Endothelial cell of umbilical vein (primary cell): Measurements from ENCODE around the gene ATP12A. TPM values are rescaled to one million over a fixed set of nuclear protein-coding genes. Genes with fewer than 3 reads are reported as not detected.

Experiments
- BruUV-seq: library from RNA; stranded (reverse); fragments of 400-500 nt; replicated peaks from 2 replicates; lab custom pipeline; 2021; lab: Mats Ljungman, UMichigan
- CTCF ChIA-PET: fragments of 300-600, 350-600 bp; sonication (Branson Sonifier 250); formaldehyde crosslinking; loops from one replicate; lab custom pipeline; 2021; ENCODE audit warnings: antibody characterized with exemption, inconsistent platforms; lab: Charles Lee
- POLR2A ChIA-PET: fragments of 300-600, 350-600 bp; sonication (Branson Sonifier 250); formaldehyde crosslinking; loops from one replicate; lab custom pipeline; 2021; ENCODE audit warnings: antibody characterized with exemption, inconsistent platforms; lab: Charles Lee
- DNase-seq: peaks from one replicate; pipeline ENCODE4 v3.0.0-alpha.2; 2011; ENCODE audit warnings: low read depth, low spot score
- FAIRE-seq: peaks from 2 replicates; lab custom pipeline; 2011; peaks lifted over from hg19 to GRCh38; lab: Jason Lieb, UNC
- H2AFZ ChIP-seq: 2 replicates; pipeline ENCODE4 v1.6.0; 2012; ENCODE audit warnings: low read depth, low read length, control low read depth, inconsistent platforms
- H3K27ac ChIP-seq: 2 replicates; pipeline ENCODE4 v1.5.1; 2011; ENCODE audit warnings: low read depth, mild to moderate bottlenecking, control low read depth, low read length, moderate library complexity; ENCODE audit not compliant: insufficient read depth
- H3K27me3 ChIP-seq, 2 experiments: 2 replicates each; pipeline versions ENCODE4 v1.6.0 to v1.6.1; 2011; ENCODE audit warnings: low read length in 2 of 2, mixed read lengths in 1 of 2; ENCODE audit not compliant: control insufficient read depth in 2 of 2, insufficient read depth in 2 of 2
- H3K36me3 ChIP-seq, 2 experiments: 2 replicates in 1 of 2; 3 replicates in 1 of 2; pipeline ENCODE4 v1.5.1; 2011; ENCODE audit warnings: low read length in 2 of 2, mild to moderate bottlenecking in 1 of 2, moderate library complexity in 1 of 2; ENCODE audit not compliant: control insufficient read depth in 2 of 2, insufficient read depth in 2 of 2; ENCODE audit errors: extremely low read depth in 1 of 2
- H3K4me1 ChIP-seq: 3 replicates; pipeline ENCODE4 v1.5.1; 2011; ENCODE audit warnings: mild to moderate bottlenecking, low read length; ENCODE audit not compliant: control insufficient read depth, insufficient read depth; ENCODE audit errors: extremely low read depth
- H3K4me2 ChIP-seq: 2 replicates; pipeline ENCODE4 v1.6.1; 2011; ENCODE audit warnings: low read length, control low read depth, mixed read lengths; ENCODE audit not compliant: insufficient read depth
- H3K4me3 ChIP-seq, 3 experiments: fragments of 200-600 bp in 1 of 3; sonication (generic), shearing (Covaris generic) in 1 of 3; replicated peaks in 1 of 3; 2 replicates each; pipeline ENCODE4 v1.5.1; 2011 to 2016; ENCODE audit warnings: control low read depth in 3 of 3, low read length in 3 of 3, mild to moderate bottlenecking in 2 of 3, inconsistent platforms in 1 of 3, low read depth in 1 of 3, moderate library complexity in 1 of 3; ENCODE audit not compliant: insufficient read depth in 1 of 3
- H3K79me2 ChIP-seq: 2 replicates; pipeline ENCODE4 v1.6.0; 2012; ENCODE audit warnings: low read length, inconsistent platforms; ENCODE audit not compliant: control insufficient read depth, insufficient read depth
- H3K9ac ChIP-seq: replicated peaks from 2 replicates; pipeline ENCODE3; 2011; ENCODE audit warnings: low read length, control low read depth; ENCODE audit not compliant: insufficient read depth; ENCODE audit errors: extremely low read depth
- H3K9me1 ChIP-seq: replicated peaks from 3 replicates; pipeline ENCODE4 v1.6.0; 2011; ENCODE audit warnings: mild to moderate bottlenecking, low read length; ENCODE audit not compliant: control insufficient read depth, insufficient read depth; ENCODE audit errors: extremely low read depth
- H3K9me3 ChIP-seq: replicated peaks from 2 replicates; pipeline ENCODE4 v1.5.1; 2012; ENCODE audit warnings: low read length, inconsistent platforms; ENCODE audit not compliant: control insufficient read depth, insufficient read depth
- H4K20me1 ChIP-seq: replicated peaks from 2 replicates; pipeline ENCODE3; 2011; ENCODE audit warnings: mild to moderate bottlenecking, low read length; ENCODE audit not compliant: control insufficient read depth, insufficient read depth; ENCODE audit errors: extremely low read depth
- CTCF ChIP-seq, 2 donors: IDR thresholded peaks; 1 replicate in 1 of 2; 2 replicates in 1 of 2; pipeline ENCODE4 v1.5.1; 2011; ENCODE audit warnings: low read length in 2 of 2, mild to moderate bottlenecking in 2 of 2, moderate library complexity in 2 of 2, control low read depth in 1 of 2, inconsistent platforms in 1 of 2, low read depth in 1 of 2; ENCODE audit not compliant: insufficient read depth in 1 of 2; ENCODE audit errors: extremely low read depth in 1 of 2
- EZH2 ChIP-seq: IDR thresholded peaks from 2 replicates; pipeline ENCODE4 v1.6.1; 2012; ENCODE audit warnings: borderline replicate concordance, low read depth, mild to moderate bottlenecking, moderate library complexity, low read length, inconsistent platforms; ENCODE audit not compliant: severe bottlenecking
- FOS ChIP-seq: IDR thresholded peaks from 2 replicates; pipeline ENCODE4 v1.6.1; 2011; ENCODE audit warnings: mild to moderate bottlenecking, low read length, moderate library complexity, borderline replicate concordance; ENCODE audit not compliant: insufficient read depth
- POLR2AphosphoS5 ChIP-seq: IDR thresholded peaks from 2 replicates; pipeline ENCODE4 v1.6.1; 2012; ENCODE audit warnings: low read depth, mild to moderate bottlenecking, control low read depth, low read length, moderate library complexity; ENCODE audit not compliant: insufficient read depth
- dilution Hi-C: fragments of 300-500 bp; cut with MboI; formaldehyde crosslinking; loops from one replicate; pipeline ENCODE4 v1.15.0; 2019; ENCODE audit warnings: low sequenced_read_pairs; ENCODE audit not compliant: extremely low pct_ligation_motif_present
- intact Hi-C: fragments of 100-400 bp; cut with micrococcal nuclease; formaldehyde crosslinking; loops from one replicate; pipeline ENCODE4 v1.10.0; 2022
- polyA plus RNA-seq, 4 experiments: library from polyadenylated mRNA; depleted of rRNA in 3 of 4; stranded (reverse) in 3 of 4; unstranded in 1 of 4; fragments of >200 nt; gene quantifications; 2 replicates each; pipeline versions ENCODE4 v1.2.1 to v1.2.3, GENCODE V29; 2011 to 2012; ENCODE audit warnings: missing spikeins in 1 of 4
- total RNA-seq: library from RNA; stranded (reverse); gene quantifications from 2 replicates; pipeline ENCODE4 v1.2.3, GENCODE V29; 2021
- TF ChIP-seq, protein P1 (sequence below): IDR thresholded peaks from 2 replicates; pipeline ENCODE4 v1.6.1; 2011; ENCODE audit not compliant: insufficient read depth, insufficient read length

The ATP12A gene
- total and polyA plus RNA-seq, 2 donors (not counting 3 experiments of a cell fraction or from before 2014, with no cell fraction given), result not detected

- TF ChIP-seq FOS, result no peak
- Histone ChIP-seq H3K4me1 (no peaks in the 10 kb centered on the region), H3K4me3 (no peak overlapping the region), H3K9me3 (no peaks in the 10 kb centered on the region), H3K27me3 (no peaks in the 10 kb centered on the region), H3K9ac (no peak overlapping the region), H3K36me3 (no peaks in the 10 kb centered on the region), H3K79me2 (no peaks in the 10 kb centered on the region), H4K20me1 (no peaks in the 10 kb centered on the region), H3K9me1 (no peaks in the 10 kb centered on the region), H3K4me2 (no peak overlapping the region), H3K27ac (no peak overlapping the region), H2AFZ (no peak overlapping the region)
- no TSS peak for BruUV-seq
- DNase-seq (no peak), FAIRE-seq (no peak)
- ChIA-PET POLR2A (no interaction called here), CTCF (interaction anchor here (1.7 kb wide), 1 partner anchor 10 kb away, joined by 5 read pairs; no protein-coding TSS in a partner anchor)
- intact Hi-C loops, result no loop called here
- dilution Hi-C loops, result no loop called here
Measured at GRCh38 chr13:24737042-24737441, 56.8 kb downstream of the ATP12A start.

- ChIA-PET POLR2A (no interaction called here), CTCF (no interaction called here)
- Histone ChIP-seq H3K9ac (no peak overlapping the region), H3K36me3 (no peaks in the 10 kb centered on the region), H3K79me2 (no peaks in the 10 kb centered on the region), H3K9me1 (no peaks in the 10 kb centered on the region), H4K20me1 (no peaks in the 10 kb centered on the region), H3K9me3 (no peaks in the 10 kb centered on the region), H3K4me1 (no peaks in the 10 kb centered on the region), H3K27me3 (no peaks in the 10 kb centered on the region), H3K27ac (no peak overlapping the region), H3K4me2 (no peak overlapping the region), H3K4me3 (no peak overlapping the region), H2AFZ (no peak overlapping the region)
- intact Hi-C loops (no loop called here), dilution Hi-C loops (no loop called here)
- DNase-seq, result no peak
- no TSS peak for BruUV-seq
- no peak for TF ChIP-seq POLR2AphosphoS5
- TF ChIP-seq CTCF (IDR thresholded peaks at IDR 0.05; ENCODE audit: extremely low read depth in 1 of 2, insufficient read depth in 1 of 2, low read depth in 1 of 2, low read length in 2 of 2), result no peak
- no peak for TF ChIP-seq EZH2
- TF ChIP-seq, protein P1, sequence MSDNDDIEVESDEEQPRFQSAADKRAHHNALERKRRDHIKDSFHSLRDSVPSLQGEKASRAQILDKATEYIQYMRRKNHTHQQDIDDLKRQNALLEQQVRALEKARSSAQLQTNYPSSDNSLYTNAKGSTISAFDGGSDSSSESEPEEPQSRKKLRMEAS, result no peak
- no peak for FAIRE-seq
Measured at GRCh38 chr13:24738366-24738847, 58.2 kb downstream of the ATP12A start.
